Peyer's patch (tissue), 4 donors: ENCODE measurements around the gene C1GALT1. TPM values are rescaled to one million over a fixed set of nuclear protein-coding genes. Genes with fewer than 3 reads are reported as not detected.

Source experiments
- DNase-seq, 3 donors: peaks; one replicate each; pipeline ENCODE4 v3.0.0-alpha.2; 2017 to 2019
- H3K27ac ChIP-seq, 4 donors: fragments of 200-600 bp; sonication (generic); one replicate each; pipeline ENCODE4 v1.5.1; 2016 to 2019
- H3K27me3 ChIP-seq, 2 donors: fragments of 200-600 bp; sonication (generic); one replicate each; pipeline ENCODE4 v1.5.1; 2019
- H3K36me3 ChIP-seq, 3 donors: fragments of 200-600 bp; sonication (generic); one replicate each; pipeline ENCODE4 v1.5.1; 2016 to 2019
- H3K4me1 ChIP-seq, 4 donors: fragments of 200-600 bp; sonication (generic); one replicate each; pipeline ENCODE4 v1.5.1; 2016 to 2019
- H3K4me3 ChIP-seq, 4 donors: fragments of 200-600 bp; sonication (generic); 1 replicate in 3 of 4; 2 replicates in 1 of 4; pipeline ENCODE4 v1.5.1; 2016 to 2019; ENCODE audit warnings: mild to moderate bottlenecking in 1 of 4
- H3K9me3 ChIP-seq, 4 donors: fragments of 200-600 bp; sonication (generic); one replicate each; pipeline ENCODE4 v1.5.1; 2016 to 2019; ENCODE audit warnings: mild to moderate bottlenecking in 1 of 4
- POLR2A ChIP-seq, 2 donors: fragments of 450-650 bp; IDR thresholded peaks; one replicate each; pipeline ENCODE4 v1.5.1; 2017; ENCODE audit warnings: antibody characterized with exemption in 2 of 2, mild to moderate bottlenecking in 2 of 2, moderate library complexity in 2 of 2
- total RNA-seq, 4 donors: library from RNA; depleted of rRNA; stranded (reverse); fragments of >200 nt; gene quantifications; one replicate each; pipeline ENCODE4 v1.1.0, GENCODE V29; 2016
- TF ChIP-seq, protein P1 (sequence below), 6 experiments: fragments of 450-650 bp in 4 of 6; fragments of 200-600 bp in 2 of 6; sonication (generic) in 1 of 6; IDR thresholded peaks; one replicate each; pipeline ENCODE4 v1.5.1; 2017 to 2019; ENCODE audit warnings: antibody characterized with exemption in 6 of 6, mild to moderate bottlenecking in 3 of 6, moderate library complexity in 1 of 6

C1GALT1 gene
- total RNA-seq, 4 donors from 2014 or later: 23.1 to 63.3 (median 34.8) TPM

DNA sequence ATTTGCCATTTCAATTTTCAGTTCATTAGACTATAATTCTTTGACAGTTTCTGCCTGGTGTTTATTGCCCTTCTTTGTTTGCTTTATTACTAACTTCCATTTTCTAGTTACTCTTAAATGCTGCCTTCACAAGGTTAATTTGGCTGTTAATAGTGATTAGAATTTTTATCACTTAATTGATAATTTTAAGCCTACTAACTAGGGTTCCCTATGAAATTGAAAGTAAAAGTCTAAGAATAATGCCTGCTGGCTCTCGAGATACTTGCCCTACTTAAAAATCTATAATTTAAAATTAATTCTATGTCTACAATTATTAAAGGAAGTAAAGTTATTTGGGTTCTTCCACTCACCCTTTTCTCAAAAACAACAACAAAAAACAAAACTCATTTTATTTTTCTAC is 65.3 kb downstream of the C1GALT1 start:
- peak overlapping the region in 2 of 4 donors; percentile 9 to 14 for H3K4me3 ChIP-seq
- TF ChIP-seq, protein P1, sequence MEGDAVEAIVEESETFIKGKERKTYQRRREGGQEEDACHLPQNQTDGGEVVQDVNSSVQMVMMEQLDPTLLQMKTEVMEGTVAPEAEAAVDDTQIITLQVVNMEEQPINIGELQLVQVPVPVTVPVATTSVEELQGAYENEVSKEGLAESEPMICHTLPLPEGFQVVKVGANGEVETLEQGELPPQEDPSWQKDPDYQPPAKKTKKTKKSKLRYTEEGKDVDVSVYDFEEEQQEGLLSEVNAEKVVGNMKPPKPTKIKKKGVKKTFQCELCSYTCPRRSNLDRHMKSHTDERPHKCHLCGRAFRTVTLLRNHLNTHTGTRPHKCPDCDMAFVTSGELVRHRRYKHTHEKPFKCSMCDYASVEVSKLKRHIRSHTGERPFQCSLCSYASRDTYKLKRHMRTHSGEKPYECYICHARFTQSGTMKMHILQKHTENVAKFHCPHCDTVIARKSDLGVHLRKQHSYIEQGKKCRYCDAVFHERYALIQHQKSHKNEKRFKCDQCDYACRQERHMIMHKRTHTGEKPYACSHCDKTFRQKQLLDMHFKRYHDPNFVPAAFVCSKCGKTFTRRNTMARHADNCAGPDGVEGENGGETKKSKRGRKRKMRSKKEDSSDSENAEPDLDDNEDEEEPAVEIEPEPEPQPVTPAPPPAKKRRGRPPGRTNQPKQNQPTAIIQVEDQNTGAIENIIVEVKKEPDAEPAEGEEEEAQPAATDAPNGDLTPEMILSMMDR (IDR thresholded peaks at IDR 0.05): no peak
- TF ChIP-seq POLR2A (IDR thresholded peaks at IDR 0.05): no peak
- peaks cover 0 to 3% (median 0%) of the 10 kb centered on the region in 4 donors for H3K4me1 ChIP-seq
- H3K27me3 ChIP-seq: no peaks in the 10 kb centered on the region
- H3K9me3 ChIP-seq: no peaks in the 10 kb centered on the region
- DNase-seq: no peak
- no peaks in the 10 kb centered on the region for H3K36me3 ChIP-seq
- H3K27ac ChIP-seq: no peak overlapping the region

DNA sequence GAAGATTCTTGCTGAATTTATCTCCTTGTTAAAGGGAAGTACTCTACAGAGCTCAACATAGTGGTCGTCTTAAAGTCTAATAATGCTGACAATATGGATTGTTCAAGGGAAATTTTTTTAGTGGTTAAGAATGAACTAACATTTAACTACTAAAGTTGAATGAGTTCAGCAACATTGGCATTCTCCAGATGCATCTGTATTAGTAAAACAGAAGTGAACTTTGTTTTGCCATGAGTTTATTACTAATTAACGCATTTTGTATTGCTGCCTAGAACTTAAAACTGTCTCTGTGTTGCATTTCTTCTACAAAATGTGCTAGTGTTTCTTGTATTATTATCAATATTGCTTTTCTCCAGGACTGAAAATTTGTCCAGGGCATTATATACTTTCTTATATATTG is 67.5 kb downstream of the C1GALT1 start:
- no peaks in the 10 kb centered on the region for H3K9me3 ChIP-seq

DNA sequence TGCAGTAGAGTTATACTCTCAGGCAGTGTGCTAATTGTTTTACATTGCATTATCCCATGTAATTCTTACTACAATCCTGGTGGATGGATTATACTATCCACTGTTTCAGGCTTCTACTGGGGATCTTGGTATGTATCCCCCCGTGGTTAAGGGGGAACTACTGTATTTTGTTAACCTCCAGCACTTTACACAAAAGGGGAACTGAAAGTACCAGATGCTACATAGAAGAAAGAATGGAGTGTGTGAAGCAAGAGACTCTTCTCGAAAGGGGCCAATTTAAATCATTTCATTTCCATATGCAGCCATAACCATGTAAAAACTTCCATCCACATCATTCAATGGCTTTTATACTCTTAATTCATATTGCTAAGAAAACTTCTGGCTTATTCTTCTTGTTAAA is 69.4 kb downstream of the C1GALT1 start:
- Histone ChIP-seq H3K27me3 (no peaks in the 10 kb centered on the region), H3K9me3 (no peaks in the 10 kb centered on the region), H3K4me1 (peaks cover 0 to 3% (median 0%) of the 10 kb centered on the region in 4 donors), H3K36me3 (no peaks in the 10 kb centered on the region), H3K27ac (peak overlapping the region in 3 of 4 donors; percentile 5 to 63 (median 18)), H3K4me3 (no peak overlapping the region)
- DNase-seq: no peak
- TF ChIP-seq POLR2A (IDR thresholded peaks at IDR 0.05): no peak
- TF ChIP-seq, protein P1 (IDR thresholded peaks at IDR 0.05): no peak

More for the DNA sequence above, 67.5 kb downstream of the C1GALT1 start:
- TF ChIP-seq POLR2A (IDR thresholded peaks at IDR 0.05): no peak
- peaks cover 0 to 3% (median 0%) of the 10 kb centered on the region in 4 donors for H3K4me1 ChIP-seq
- no peak overlapping the region for H3K4me3 ChIP-seq
- H3K27me3 ChIP-seq: no peaks in the 10 kb centered on the region
- no peak overlapping the region for H3K27ac ChIP-seq
- no peak for DNase-seq
- no peaks in the 10 kb centered on the region for H3K36me3 ChIP-seq

DNA sequence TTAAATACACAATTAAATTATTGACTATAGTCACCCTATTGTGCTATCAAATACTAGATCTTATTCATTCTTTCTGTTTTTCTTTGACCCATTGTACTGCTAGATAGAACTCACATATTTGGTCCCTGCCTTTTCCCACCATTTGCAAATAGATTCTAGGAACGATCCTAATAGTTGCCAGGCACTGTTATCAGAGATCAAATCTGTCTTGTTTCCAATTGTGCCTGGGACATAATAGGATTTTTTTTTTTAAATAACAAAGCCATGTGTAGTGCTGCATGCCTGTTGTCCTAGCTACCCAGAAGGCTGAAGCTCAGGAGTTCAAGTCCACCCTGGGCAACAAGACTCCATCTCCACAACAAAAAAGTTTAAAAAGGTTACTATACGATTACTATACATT is 72.0 kb downstream of the C1GALT1 start:
- Histone ChIP-seq H3K9me3 (no peaks in the 10 kb centered on the region), H3K4me3 (no peak overlapping the region), H3K27ac (no peak overlapping the region), H3K4me1 (peaks cover 0 to 18% (median 5%) of the 10 kb centered on the region in 4 donors), H3K36me3 (no peaks in the 10 kb centered on the region), H3K27me3 (no peaks in the 10 kb centered on the region)
- no peak for TF ChIP-seq POLR2A (IDR thresholded peaks at IDR 0.05)
- TF ChIP-seq, protein P1 (IDR thresholded peaks at IDR 0.05): no peak
- DNase-seq: no peak

DNA sequence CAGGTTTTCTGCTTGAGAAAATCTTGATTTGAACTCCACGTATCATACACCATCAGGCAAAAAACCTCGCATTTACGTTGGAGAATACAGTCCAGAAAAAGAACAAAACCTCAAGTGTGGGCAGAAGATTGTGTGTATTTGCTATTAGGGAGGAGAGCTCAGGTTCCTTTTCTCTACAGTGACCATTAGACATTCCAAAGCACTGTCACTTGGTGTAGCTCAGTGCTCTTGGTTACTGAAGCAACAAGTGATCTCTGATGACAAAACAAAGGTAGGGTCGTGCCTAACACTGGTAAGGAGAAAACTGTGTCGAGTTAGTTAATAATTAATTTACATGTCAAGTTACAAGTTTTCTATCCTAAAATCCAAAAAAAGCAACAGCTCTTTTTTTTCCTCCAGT is 72.6 kb downstream of the C1GALT1 start:
- DNase-seq: no peak
- Histone ChIP-seq H3K27me3 (no peaks in the 10 kb centered on the region), H3K4me1 (peaks cover 0 to 18% (median 5%) of the 10 kb centered on the region in 4 donors), H3K27ac (no peak overlapping the region), H3K9me3 (no peaks in the 10 kb centered on the region), H3K4me3 (no peak overlapping the region), H3K36me3 (no peaks in the 10 kb centered on the region)
- TF ChIP-seq POLR2A (IDR thresholded peaks at IDR 0.05): no peak
- TF ChIP-seq, protein P1 (IDR thresholded peaks at IDR 0.05): no peak

DNA sequence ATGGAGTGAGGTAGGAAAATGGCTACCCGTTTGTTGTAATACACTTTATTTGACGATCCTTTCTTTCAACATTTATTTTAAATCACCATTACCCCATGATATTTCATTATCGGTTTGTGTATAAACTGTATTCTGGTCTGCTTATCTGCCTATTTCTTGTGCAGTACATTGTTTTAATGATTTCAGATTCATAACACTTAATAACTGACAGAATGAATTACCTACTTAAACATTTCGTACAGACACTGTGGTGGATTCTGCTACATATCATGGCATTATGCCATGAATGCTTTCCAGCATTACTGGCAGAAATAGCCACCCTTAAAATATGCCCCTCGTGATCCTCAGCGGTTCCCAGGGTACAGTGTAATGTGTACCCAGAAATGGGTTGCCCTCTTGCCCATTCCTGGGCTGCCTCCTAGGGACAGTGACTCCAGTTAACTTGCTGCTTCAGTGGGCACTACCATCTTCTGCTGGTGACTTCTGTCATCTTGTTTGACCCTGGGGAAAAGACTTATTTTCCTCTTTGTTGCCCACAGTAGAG is 74.5 kb downstream of the C1GALT1 start:
- Histone ChIP-seq H3K27ac (peak overlapping the region; percentile 55 to 71 (median 70)), H3K4me1 (peaks cover 0 to 18% (median 4%) of the 10 kb centered on the region in 4 donors), H3K9me3 (no peaks in the 10 kb centered on the region), H3K36me3 (no peaks in the 10 kb centered on the region), H3K27me3 (no peaks in the 10 kb centered on the region), H3K4me3 (no peak overlapping the region)
- DNase-seq: no peak
- TF ChIP-seq, protein P1 (IDR thresholded peaks at IDR 0.05): no peak
